Measurements from ENCODE around the gene RELB.

The RELB gene

DNA sequence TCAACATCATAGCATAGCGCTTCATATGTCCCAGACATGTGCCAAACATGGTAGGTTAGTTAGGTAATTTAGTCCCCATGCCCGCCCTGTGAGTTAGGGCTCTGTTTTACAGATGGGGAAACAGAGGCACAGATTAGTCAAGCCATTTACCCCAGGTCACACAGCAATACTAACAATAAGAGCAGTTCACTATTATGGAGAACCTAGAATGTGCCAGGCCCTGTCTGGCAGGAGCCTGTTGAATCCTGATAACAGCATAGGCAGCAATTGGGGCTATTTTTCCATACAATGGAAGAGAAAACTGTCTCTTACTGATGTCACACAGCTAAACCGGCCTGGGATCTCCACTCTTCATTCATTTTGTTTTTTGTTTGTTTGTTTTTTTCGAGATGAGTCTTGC lies 85.2 kb downstream of the RELB start:
- TF ChIP-seq, protein P1, sequence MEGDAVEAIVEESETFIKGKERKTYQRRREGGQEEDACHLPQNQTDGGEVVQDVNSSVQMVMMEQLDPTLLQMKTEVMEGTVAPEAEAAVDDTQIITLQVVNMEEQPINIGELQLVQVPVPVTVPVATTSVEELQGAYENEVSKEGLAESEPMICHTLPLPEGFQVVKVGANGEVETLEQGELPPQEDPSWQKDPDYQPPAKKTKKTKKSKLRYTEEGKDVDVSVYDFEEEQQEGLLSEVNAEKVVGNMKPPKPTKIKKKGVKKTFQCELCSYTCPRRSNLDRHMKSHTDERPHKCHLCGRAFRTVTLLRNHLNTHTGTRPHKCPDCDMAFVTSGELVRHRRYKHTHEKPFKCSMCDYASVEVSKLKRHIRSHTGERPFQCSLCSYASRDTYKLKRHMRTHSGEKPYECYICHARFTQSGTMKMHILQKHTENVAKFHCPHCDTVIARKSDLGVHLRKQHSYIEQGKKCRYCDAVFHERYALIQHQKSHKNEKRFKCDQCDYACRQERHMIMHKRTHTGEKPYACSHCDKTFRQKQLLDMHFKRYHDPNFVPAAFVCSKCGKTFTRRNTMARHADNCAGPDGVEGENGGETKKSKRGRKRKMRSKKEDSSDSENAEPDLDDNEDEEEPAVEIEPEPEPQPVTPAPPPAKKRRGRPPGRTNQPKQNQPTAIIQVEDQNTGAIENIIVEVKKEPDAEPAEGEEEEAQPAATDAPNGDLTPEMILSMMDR (IDR thresholded peaks at IDR 0.05; ENCODE audit: insufficient read depth, missing control alignments) = no peak
- DNase-seq (ENCODE audit: insufficient read length, low spot score) (no peak), FAIRE-seq (no peak)

DNA sequence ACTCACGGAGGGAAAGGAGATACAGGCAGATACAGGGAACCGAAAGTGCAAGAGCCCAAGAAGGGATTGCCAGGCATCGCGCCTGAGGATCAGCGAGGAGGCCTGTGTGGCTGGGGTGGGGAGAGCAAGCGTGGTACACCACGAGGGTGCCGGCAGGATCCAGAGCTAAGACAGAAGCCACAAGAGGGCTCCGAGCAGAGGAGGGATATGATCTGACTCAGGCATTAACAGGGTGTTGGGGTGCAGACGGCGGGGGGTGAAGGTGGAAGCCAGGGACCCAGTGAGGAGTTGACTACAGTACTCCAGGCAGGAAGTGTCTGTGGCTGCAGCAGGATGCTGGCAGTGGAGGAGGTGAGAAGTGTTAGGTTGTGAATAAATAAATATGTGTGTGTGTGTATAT lies 86.3 kb downstream of the RELB start:
- no peak for DNase-seq (ENCODE audit: insufficient read length, low spot score)
- TF ChIP-seq, protein P1 (IDR thresholded peaks at IDR 0.05; ENCODE audit: insufficient read depth, missing control alignments) = no peak
- FAIRE-seq = no peak

Measured in D721Med (cell line).